ENCODE measurements around the gene CHST10.
"Not testable (repeated sequence)": the region's sequence is repeated elsewhere in the genome, so short reads cannot be mapped to it uniquely, and the experiment has no call there.

The CHST10 gene

GRCh38 chr2:100416935-100417710 is at the start of gene CHST10:
CHST10 (minus strand) TSS chr2:100417668; CDS start chr2:100406675, 10,993 bp downstream.
- DNase-seq (ENCODE audit: low spot score), result peak; percentile 92

- DNase-seq (ENCODE audit: low spot score), result no peak
These were observed 43.5 kb upstream of the CHST10 start for GRCh38 chr2:100460904-100461530.

GRCh38 chr2:100456357-100456756 is 38.9 kb upstream of the CHST10 start:
- DNase-seq (ENCODE audit: low spot score), result not testable (repeated sequence)

- no peak for DNase-seq (ENCODE audit: low spot score)
These were observed 36.4 kb upstream of the CHST10 start for GRCh38 chr2:100453853-100454252.

GRCh38 chr2:100451734-100452133 is 34.3 kb upstream of the CHST10 start:
- no peak for DNase-seq (ENCODE audit: low spot score)

GRCh38 chr2:100451092-100451491 is 33.6 kb upstream of the CHST10 start:
- no peak for DNase-seq (ENCODE audit: low spot score)

GRCh38 chr2:100446696-100447095 is 29.2 kb upstream of the CHST10 start:
- DNase-seq (ENCODE audit: low spot score), result no peak

GRCh38 chr2:100437751-100438150 is 20.3 kb upstream of the CHST10 start:
- DNase-seq (ENCODE audit: low spot score), result no peak

- no peak for DNase-seq (ENCODE audit: low spot score)
These were observed 12.3 kb upstream of the CHST10 start for GRCh38 chr2:100429726-100430125.

- DNase-seq (ENCODE audit: low spot score), result peak; percentile 48
These were observed 10.3 kb upstream of the CHST10 start for GRCh38 chr2:100427627-100428258.

GRCh38 chr2:100427111-100427510 is 9.6 kb upstream of the CHST10 start:
- DNase-seq (ENCODE audit: low spot score), result no peak

- DNase-seq (ENCODE audit: low spot score), result no peak
These were observed 8.9 kb upstream of the CHST10 start for GRCh38 chr2:100426384-100426720.

- no peak for DNase-seq (ENCODE audit: low spot score)
These were observed 8.3 kb upstream of the CHST10 start for GRCh38 chr2:100425573-100426383.

GRCh38 chr2:100425107-100425506 is 7.6 kb upstream of the CHST10 start:
- no peak for DNase-seq (ENCODE audit: low spot score)

GRCh38 chr2:100424277-100424875 is 6.9 kb upstream of the CHST10 start:
- no peak for DNase-seq (ENCODE audit: low spot score)

GRCh38 chr2:100423631-100424030 is 6.2 kb upstream of the CHST10 start:
- no peak for DNase-seq (ENCODE audit: low spot score)

- DNase-seq (ENCODE audit: low spot score), result peak; percentile 70
These were observed 5.0 kb upstream of the CHST10 start for GRCh38 chr2:100422320-100423055.

GRCh38 chr2:100419915-100420314 is 2.4 kb upstream of the CHST10 start:
- DNase-seq (ENCODE audit: low spot score), result no peak

GRCh38 chr2:100418406-100418962 is 1.0 kb upstream of the CHST10 start:
- no peak for DNase-seq (ENCODE audit: low spot score)

GRCh38 chr2:100417711-100418124 is 250 bp upstream of the CHST10 start:
- no peak for DNase-seq (ENCODE audit: low spot score)

- DNase-seq (ENCODE audit: low spot score), result no peak
These were observed 1.0 kb downstream of the CHST10 start for GRCh38 chr2:100416397-100416934.
